Aorta (tissue), 5 donors: ENCODE results near the gene PRSS53. TPM values are rescaled to one million over a fixed set of nuclear protein-coding genes. Genes with fewer than 3 reads are reported as not detected.
"Not testable (repeated sequence)": the region's sequence is repeated elsewhere in the genome, so short reads cannot be mapped to it uniquely, and the experiment has no call there.

Experiments
- ATAC-seq: fragments of 200-7000 bp; cut with Tn5 transposase; one replicate; pipeline ENCODE4 v1.9.1; 2022; ENCODE audit warnings: moderate library complexity; ENCODE audit not compliant: low FRiP score
- DNase-seq, 2 donors: peaks; one replicate each; pipeline ENCODE4 v3.0.0-alpha.2; 2020
- H3K27ac ChIP-seq, 2 donors: one replicate each; pipeline ENCODE4 v1.5.1; 2013; ENCODE audit warnings: low read length in 2 of 2, mild to moderate bottlenecking in 2 of 2, moderate library complexity in 2 of 2, control low read depth in 1 of 2, inconsistent platforms in 1 of 2, low read depth in 1 of 2
- H3K27me3 ChIP-seq, 2 donors: one replicate each; pipeline ENCODE4 v1.6.1; 2013; ENCODE audit warnings: control low read depth in 1 of 2, low read length in 1 of 2, mild to moderate bottlenecking in 1 of 2, moderate library complexity in 1 of 2; ENCODE audit not compliant: insufficient read depth in 2 of 2, control insufficient read depth in 1 of 2
- H3K36me3 ChIP-seq, 2 donors: one replicate each; pipeline ENCODE4 v1.6.1; 2013; ENCODE audit warnings: control low read depth in 1 of 2, low read length in 1 of 2, mild to moderate bottlenecking in 1 of 2; ENCODE audit not compliant: insufficient read depth in 2 of 2, control insufficient read depth in 1 of 2
- H3K4me1 ChIP-seq, 2 donors: one replicate each; pipeline ENCODE4 v1.6.1; 2013; ENCODE audit warnings: low read length in 2 of 2, control low read depth in 1 of 2, mild to moderate bottlenecking in 1 of 2, moderate library complexity in 1 of 2; ENCODE audit not compliant: insufficient read depth in 2 of 2, control insufficient read depth in 1 of 2
- H3K4me3 ChIP-seq, 2 donors: one replicate each; pipeline ENCODE4 v1.5.1; 2013; ENCODE audit warnings: low read length in 2 of 2, control low read depth in 1 of 2, mild to moderate bottlenecking in 1 of 2
- H3K9me3 ChIP-seq: one replicate; pipeline ENCODE4 v1.6.1; 2013; ENCODE audit warnings: mild to moderate bottlenecking, low read length; ENCODE audit not compliant: control insufficient read depth
- WGBS, 2 donors: extraction: QIAGEN DNeasy Blood & Tissue Kit; methylation state at CpG; one replicate each; pipeline ENCODE4 v1.1.7; 2013; 5-methylcytosine and 5-hydroxymethylcytosine counted together
- intact Hi-C, 2 donors: fragments of 100-400 bp; cut with DNase I; formaldehyde crosslinking; loops; one replicate each; pipeline versions ENCODE4 v1.14.2 to v1.15.0; 2022
- polyA plus RNA-seq, 2 donors: library from polyadenylated mRNA; stranded (reverse); fragments of 200-250 nt; gene quantifications; one replicate each; pipeline ENCODE4 v1.2.3, GENCODE V29; 2013
- total RNA-seq, 2 donors: library from RNA; stranded (reverse); fragmentation: NEBNext Ultra II Directional; extraction: Animal tissue kit (Norgen Biotek cat#: 25700); gene quantifications; one replicate each; pipeline ENCODE4 v1.2.1, GENCODE V29; 2021
- donor health status: healthy with polysubstance abuse.
- donor health status: Bipolar disorder and iron deficiency.
- donor health status: DM: no; HTN: no; CAD: no.
- donor health status: DM: no; HTN: no; CAD: no.
- donor health status: DM: yes; HTN: yes; CAD: no.

PRSS53 gene
- total and polyA plus RNA-seq, 4 donors = 2.4 to 12.9 (median 4.8) TPM

GRCh38 chr16:31105677-31106213 lies 17.0 kb upstream of the PRSS53 start:
- peak; percentile 90 for ATAC-seq
- no peaks in the 10 kb centered on the region for H3K36me3 ChIP-seq
- intact Hi-C loops = loop anchor here in 1 of 2 donors (5.0 kb wide), 1 partner anchor 37 kb away; no protein-coding TSS in a partner anchor
- DNase-seq = peak; percentile 91 to 95
- H3K27me3 ChIP-seq = no peaks in the 10 kb centered on the region
- WGBS, 2 donors = 10 to 12% methylated on average over 31 to 33 of the region's 33 CpGs
- no peaks in the 10 kb centered on the region for H3K9me3 ChIP-seq
- H3K27ac ChIP-seq = no peak overlapping the region
- H3K4me3 ChIP-seq = no peak overlapping the region
- no peaks in the 10 kb centered on the region for H3K4me1 ChIP-seq

GRCh38 chr16:31100876-31101641 lies 12.3 kb upstream of the PRSS53 start:
- H3K4me3 ChIP-seq, intact Hi-C loops, H3K36me3 ChIP-seq, ATAC-seq, H3K4me1 ChIP-seq, H3K27me3 ChIP-seq, H3K9me3 ChIP-seq, DNase-seq, H3K27ac ChIP-seq: not testable (repeated sequence)
- 81% methylated on average over 12 to 13 of the region's 13 CpGs for WGBS, 2 donors

GRCh38 chr16:31099860-31100638 lies 11.3 kb upstream of the PRSS53 start:
- Histone ChIP-seq H3K27me3 (no peaks in the 10 kb centered on the region), H3K27ac (no peak overlapping the region), H3K4me3 (no peak overlapping the region), H3K36me3 (no peaks in the 10 kb centered on the region), H3K9me3 (no peaks in the 10 kb centered on the region), H3K4me1 (no peaks in the 10 kb centered on the region)
- no peak for ATAC-seq
- no peak for DNase-seq
- intact Hi-C loops = no loop called here
- WGBS, 2 donors = 47 to 50% methylated on average over 4 of the region's 4 CpGs

GRCh38 chr16:31094424-31095120 lies 5.8 kb upstream of the PRSS53 start, which contains the start of gene VKORC1:
TSS of gene VKORC1 (minus strand) at chr16:31094797. CDS start at chr16:31094729, 68 bp downstream.
- ATAC-seq = peak; percentile 95
- Histone ChIP-seq H3K4me3 (peak within 1 kb of the TSS; percentile 58 to 78), H3K36me3 (no peaks in the 10 kb centered on the region), H3K9me3 (no peaks in the 10 kb centered on the region), H3K4me1 (no peaks in the 10 kb centered on the region), H3K27ac (peak within 1 kb of the TSS in 1 of 2 donors; percentile 69), H3K27me3 (no peaks in the 10 kb centered on the region)
- intact Hi-C loops = loop anchor here in 1 of 2 donors (1.0 to 5.0 kb wide), 2 partner anchors 48 to 107 kb away; partner anchors contain the start of gene HSD3B7
- 0 to 1% methylated on average over 68 to 69 of the region's 69 CpGs for WGBS, 2 donors
- peak; percentile 97 to 98 for DNase-seq

GRCh38 chr16:31094088-31094423 lies 5.3 kb upstream of the PRSS53 start:
- H3K4me3 ChIP-seq = peak overlapping the region; percentile 58 to 78
- DNase-seq (peak; percentile 63 to 75), ATAC-seq (peak; percentile 62)
- 0% methylated on average over 20 of the region's 20 CpGs for WGBS, 2 donors
- no peaks in the 10 kb centered on the region for H3K9me3 ChIP-seq
- intact Hi-C loops = loop anchor here in 1 of 2 donors (1.0 to 5.0 kb wide), 2 partner anchors 48 to 107 kb away; partner anchors contain the start of gene HSD3B7
- no peaks in the 10 kb centered on the region for H3K36me3 ChIP-seq
- peak overlapping the region in 1 of 2 donors; percentile 69 for H3K27ac ChIP-seq
- H3K4me1 ChIP-seq = no peaks in the 10 kb centered on the region
- H3K27me3 ChIP-seq = no peaks in the 10 kb centered on the region

- H3K4me1 ChIP-seq = no peaks in the 10 kb centered on the region
- no peaks in the 10 kb centered on the region for H3K36me3 ChIP-seq
- ATAC-seq = no peak
- no peaks in the 10 kb centered on the region for H3K9me3 ChIP-seq
- no peak overlapping the region for H3K4me3 ChIP-seq
- no peak overlapping the region for H3K27ac ChIP-seq
- WGBS, 2 donors = 32 to 36% methylated on average over 17 of the region's 17 CpGs
- H3K27me3 ChIP-seq = no peaks in the 10 kb centered on the region
- intact Hi-C loops = loop anchor here in 1 of 2 donors (5.0 kb wide), 1 partner anchor 106 kb away; the partner anchor contains the start of gene HSD3B7
- no peak for DNase-seq
These were observed 4.5 kb upstream of the PRSS53 start for GRCh38 chr16:31093132-31093703.

GRCh38 chr16:31092330-31092729 lies 3.6 kb upstream of the PRSS53 start:
- Histone ChIP-seq H3K36me3 (no peaks in the 10 kb centered on the region), H3K9me3 (no peaks in the 10 kb centered on the region), H3K4me3 (no peak overlapping the region), H3K27ac (no peak overlapping the region), H3K4me1 (no peaks in the 10 kb centered on the region), H3K27me3 (no peaks in the 10 kb centered on the region)
- DNase-seq = no peak
- intact Hi-C loops = loop anchor here in 1 of 2 donors (5.0 kb wide), 1 partner anchor 105 kb away; the partner anchor contains the start of gene HSD3B7
- WGBS, 2 donors = 90 to 93% methylated on average over 5 of the region's 5 CpGs
- ATAC-seq = no peak

- no peak for ATAC-seq
- intact Hi-C loops = loop anchor here in 1 of 2 donors (5.0 kb wide), 1 partner anchor 103 kb away; the partner anchor contains the start of gene HSD3B7
These were observed 1.8 kb upstream of the PRSS53 start for GRCh38 chr16:31090540-31090939.

More at GRCh38 chr16:31090540-31090939, 1.8 kb upstream of the PRSS53 start:
- H3K27ac ChIP-seq = no peak overlapping the region
- H3K27me3 ChIP-seq = no peaks in the 10 kb centered on the region
- H3K4me1 ChIP-seq = no peaks in the 10 kb centered on the region
- 83 to 90% methylated on average over 2 of the region's 2 CpGs for WGBS, 2 donors
- H3K9me3 ChIP-seq = no peaks in the 10 kb centered on the region
- H3K4me3 ChIP-seq = no peak overlapping the region
- no peaks in the 10 kb centered on the region for H3K36me3 ChIP-seq
- DNase-seq = no peak
